AG09309 (cell line): ENCODE measurements around the gene FRAT2.
"Not testable (repeated sequence)": the region's sequence is repeated elsewhere in the genome, so short reads cannot be mapped to it uniquely, and the experiment has no call there.

Source experiments
- DNase-seq: peaks from one replicate; pipeline ENCODE4 v3.0.0-alpha.2; 2010; ENCODE audit warnings: low read depth
- H3K4me3 ChIP-seq: 2 replicates; pipeline ENCODE4 v1.5.1; 2011; ENCODE audit warnings: mild to moderate bottlenecking, low read depth, low read length, moderate library complexity; ENCODE audit not compliant: control insufficient read depth
- CTCF ChIP-seq: IDR thresholded peaks from 2 replicates; pipeline ENCODE4 v1.5.1; 2011; ENCODE audit warnings: mild to moderate bottlenecking, low read depth, low read length, inconsistent platforms; ENCODE audit not compliant: insufficient read depth, control insufficient read depth; ENCODE audit errors: missing control alignments

Gene FRAT2

GRCh38 chr10:97292862-97293198 lies 41.7 kb downstream of the FRAT2 start:
- no peak overlapping the region for H3K4me3 ChIP-seq
- TF ChIP-seq CTCF, result no peak
- no peak for DNase-seq

DNA sequence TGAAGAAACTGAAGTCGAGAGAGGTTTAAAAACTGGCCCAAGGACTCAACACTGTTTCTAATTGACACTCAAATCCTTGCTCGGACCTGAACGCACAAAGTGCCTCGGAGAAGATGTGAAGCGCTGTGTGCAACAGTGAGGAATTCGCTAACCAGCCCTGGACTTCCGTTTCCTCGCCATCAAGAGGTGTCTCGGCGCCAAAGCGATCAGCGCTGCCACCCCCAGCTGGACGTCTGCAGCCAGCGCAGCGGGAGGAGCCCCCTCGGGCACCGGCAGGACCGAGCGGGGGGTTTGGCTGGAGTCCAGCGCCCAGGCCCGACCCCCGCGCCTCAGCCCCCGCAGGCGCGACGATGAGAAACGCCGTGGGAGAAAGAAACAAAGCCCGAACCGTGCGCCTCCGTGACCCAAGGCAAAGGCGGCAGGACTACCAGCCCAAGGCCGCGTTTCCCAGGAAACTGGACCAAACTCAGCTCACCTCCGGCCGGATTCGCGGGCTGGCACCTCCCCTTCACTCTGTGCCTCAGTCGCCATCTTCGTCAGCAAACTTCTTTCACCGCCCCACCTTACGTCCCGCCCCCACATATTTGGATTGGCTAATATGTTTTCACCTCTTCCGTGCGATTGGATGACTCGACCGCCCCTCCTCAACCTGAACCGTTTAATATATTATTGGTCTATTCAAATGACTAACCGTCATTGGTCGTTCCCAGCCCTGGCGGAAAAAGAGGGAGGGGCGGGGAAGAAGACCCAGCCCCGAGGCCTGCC lies 42.2 kb downstream of the FRAT2 start, which contains the start of gene ARHGAP19:
Gene ARHGAP19 (minus strand): TSS at position 541 of the 765 bp plus-strand sequence. CDS start 10 bp downstream, at position 531.
- TF ChIP-seq CTCF, result peak; percentile 1
- peak within 1 kb of the TSS; percentile 73 for H3K4me3 ChIP-seq

DNA sequence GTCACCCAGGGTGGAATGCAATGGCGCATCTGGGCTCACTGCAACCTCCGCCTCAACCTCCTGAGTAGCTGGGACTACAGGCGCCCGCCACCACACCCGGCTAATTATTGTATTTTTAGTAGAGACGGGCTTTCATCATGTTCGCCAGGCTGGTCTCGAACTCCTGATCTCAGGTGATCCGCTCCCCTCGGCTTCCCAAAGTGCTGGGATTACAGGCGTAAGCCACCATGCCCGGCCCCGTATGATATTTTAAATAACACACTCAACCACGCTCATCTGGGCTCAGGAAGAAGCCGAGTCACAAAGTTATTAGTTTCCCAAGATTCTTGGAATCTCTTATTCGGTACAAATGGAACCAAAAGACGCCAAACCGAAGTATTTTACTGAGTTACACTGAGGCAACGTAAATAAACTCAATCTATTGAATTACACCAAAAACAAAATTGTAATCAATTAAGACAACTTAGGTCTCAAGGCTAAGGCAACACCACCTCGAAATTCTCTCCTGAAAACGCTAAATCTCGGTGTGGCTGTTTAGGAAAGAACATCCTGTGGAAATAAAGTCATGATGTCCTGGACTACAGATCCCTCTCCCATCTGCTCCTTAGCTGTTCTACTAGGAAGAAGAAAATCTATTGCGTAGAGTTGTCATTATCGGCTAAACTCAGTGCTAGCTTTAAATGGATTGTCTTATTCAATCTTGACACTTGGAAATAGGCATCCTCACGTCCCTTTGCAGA lies 43.0 kb downstream of the FRAT2 start:
- no peak for TF ChIP-seq CTCF
- no peak for DNase-seq
- peak overlapping the region; percentile 73 for H3K4me3 ChIP-seq

More for the DNA sequence above, 42.2 kb downstream of the FRAT2 start, which contains the start of gene ARHGAP19:
- DNase-seq, result peak; percentile 94

GRCh38 chr10:97290576-97291356 lies 43.8 kb downstream of the FRAT2 start:
- H3K4me3 ChIP-seq, DNase-seq: not testable (repeated sequence)

GRCh38 chr10:97290076-97290475 lies 44.5 kb downstream of the FRAT2 start:
- not testable (repeated sequence) for DNase-seq

More at GRCh38 chr10:97290076-97290475, 44.5 kb downstream of the FRAT2 start:
- H3K4me3 ChIP-seq, result not testable (repeated sequence)
